Activated CD4-positive, alpha-beta T cell treated with anti-CD3 and anti-CD28 coated beads, Interleukin-2, amount 10 ng/mL, durations not matched to agents 7 days and 5 days (primary cell): ENCODE measurements around the gene PLAAT1. TPM values are rescaled to one million over a fixed set of nuclear protein-coding genes. Genes with fewer than 3 reads are reported as not detected.

Experiments used
- CTCF ChIA-PET: fragments of 350-600 bp; sonication (Branson Sonifier 250); formaldehyde crosslinking; loops from one replicate; lab custom pipeline; 2021; ENCODE audit warnings: antibody characterized with exemption; lab: Charles Lee
- POLR2A ChIA-PET: fragments of 350-600 bp; sonication (Branson Sonifier 250); formaldehyde crosslinking; loops from one replicate; lab custom pipeline; 2021; ENCODE audit warnings: antibody characterized with exemption; lab: Charles Lee
- DNase-seq: peaks from one replicate; pipeline ENCODE4 v3.0.0-alpha.2; 2020
- H3K27ac Mint-ChIP-seq: one replicate; pipeline ENCODE4 v1.8.0; 2021; ENCODE audit warnings: mild to moderate bottlenecking, moderate library complexity, mixed read lengths
- H3K27me3 Mint-ChIP-seq: one replicate; pipeline ENCODE4 v1.8.0; 2021; ENCODE audit warnings: mixed read lengths
- H3K36me3 Mint-ChIP-seq: one replicate; pipeline ENCODE4 v1.8.0; 2021; ENCODE audit warnings: low read depth, mixed read lengths
- H3K4me1 Mint-ChIP-seq: one replicate; pipeline ENCODE4 v1.8.0; 2021; ENCODE audit warnings: mixed read lengths
- H3K4me3 Mint-ChIP-seq: one replicate; pipeline ENCODE4 v1.8.0; 2021; ENCODE audit warnings: mild to moderate bottlenecking, moderate library complexity, mixed read lengths
- H3K9me3 Mint-ChIP-seq: one replicate; pipeline ENCODE4 v1.8.0; 2021; ENCODE audit warnings: mixed read lengths
- total RNA-seq, 2 experiments: library from RNA; stranded (reverse); gene quantifications; one replicate each; pipeline ENCODE4 v1.2.3, GENCODE V29; 2021

Gene PLAAT1
- total RNA-seq, 2 experiments from 2014 or later = not detected

DNA sequence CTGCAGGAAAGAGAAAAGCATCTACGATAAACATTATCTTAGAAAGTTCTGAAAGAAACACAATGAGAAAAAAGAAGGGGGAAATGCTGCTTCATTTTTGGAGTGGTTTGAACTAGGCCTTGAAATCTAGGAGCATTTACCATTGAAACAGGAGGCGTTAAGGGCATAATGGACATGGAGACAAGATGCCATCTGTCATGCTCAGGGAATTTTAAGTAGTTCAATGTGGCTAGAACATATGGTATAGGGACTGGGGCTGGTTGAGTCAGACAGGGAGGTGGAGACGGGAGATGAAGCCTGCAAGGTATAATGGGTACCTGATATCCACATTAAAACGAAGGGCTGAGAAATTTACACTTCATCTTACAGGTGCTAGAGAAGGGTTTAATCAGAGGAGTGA is 10.4 kb upstream of the PLAAT1 start:
- DNase-seq = no peak
- Mint-ChIP-seq H3K4me3 (no peak overlapping the region), H3K27me3 (no peaks in the 10 kb centered on the region), H3K4me1 (no peaks in the 10 kb centered on the region), H3K27ac (no peak overlapping the region), H3K36me3 (no peaks in the 10 kb centered on the region), H3K9me3 (no peaks in the 10 kb centered on the region)
- CTCF ChIA-PET = no interaction called here
- POLR2A ChIA-PET = no interaction called here

DNA sequence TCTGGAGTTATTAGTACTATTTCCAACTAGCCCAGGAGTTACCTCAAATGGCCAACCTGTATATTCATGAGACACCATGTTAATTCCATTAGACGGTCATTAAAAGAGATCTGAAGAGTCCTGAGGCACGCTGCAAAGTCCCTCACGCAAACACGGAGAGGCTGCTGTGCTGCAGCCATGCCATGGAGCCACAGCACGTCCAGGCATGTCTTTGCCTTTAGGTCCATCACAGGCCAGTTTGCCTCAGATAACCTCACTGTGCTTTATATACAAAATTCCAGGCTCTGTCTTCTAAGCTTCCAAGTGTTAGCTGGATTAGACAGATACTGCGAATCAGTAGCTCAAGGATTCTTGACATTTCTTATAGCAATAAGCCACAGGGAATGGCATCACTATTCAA is 9.8 kb upstream of the PLAAT1 start:
- H3K27me3 Mint-ChIP-seq = no peaks in the 10 kb centered on the region
- H3K36me3 Mint-ChIP-seq = no peaks in the 10 kb centered on the region
- H3K9me3 Mint-ChIP-seq = no peaks in the 10 kb centered on the region
- no peak for DNase-seq
- ChIA-PET POLR2A (no interaction called here), CTCF (no interaction called here)
- no peak overlapping the region for H3K4me3 Mint-ChIP-seq
- H3K27ac Mint-ChIP-seq = no peak overlapping the region
- H3K4me1 Mint-ChIP-seq = no peaks in the 10 kb centered on the region

DNA sequence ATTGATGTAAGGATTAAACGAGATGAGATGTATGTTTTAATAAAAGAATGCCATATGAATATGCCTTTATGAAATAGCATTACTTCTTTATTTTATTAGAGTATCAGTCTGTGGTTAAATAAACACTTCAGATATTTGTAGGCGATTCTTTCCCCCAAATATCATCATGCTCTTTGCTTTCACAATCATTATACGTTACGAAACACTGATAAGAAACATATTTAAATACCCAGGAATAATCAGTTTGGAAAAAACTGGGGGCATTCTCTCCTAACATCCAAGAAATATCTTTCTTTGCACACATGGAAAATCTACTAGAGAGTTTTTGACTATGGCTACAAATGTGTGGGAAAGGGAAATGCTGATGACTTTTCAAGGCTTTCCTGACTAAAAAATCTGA is 4.4 kb upstream of the PLAAT1 start:
- Mint-ChIP-seq H3K27me3 (peaks cover 26% of the 10 kb centered on the region), H3K4me3 (no peak overlapping the region), H3K9me3 (no peaks in the 10 kb centered on the region), H3K36me3 (no peaks in the 10 kb centered on the region), H3K27ac (no peak overlapping the region), H3K4me1 (no peaks in the 10 kb centered on the region)
- DNase-seq = no peak
- ChIA-PET CTCF (no interaction called here), POLR2A (no interaction called here)

- H3K4me1 Mint-ChIP-seq = no peaks in the 10 kb centered on the region
- no peaks in the 10 kb centered on the region for H3K36me3 Mint-ChIP-seq
- H3K4me3 Mint-ChIP-seq = no peak overlapping the region
- CTCF ChIA-PET = no interaction called here
- H3K9me3 Mint-ChIP-seq = no peaks in the 10 kb centered on the region
- peaks cover 30% of the 10 kb centered on the region for H3K27me3 Mint-ChIP-seq
- H3K27ac Mint-ChIP-seq = no peak overlapping the region
- DNase-seq = no peak
- POLR2A ChIA-PET = no interaction called here
Measured at GRCh38 chr3:193237030-193237429, 4.0 kb upstream of the PLAAT1 start.

- Mint-ChIP-seq H3K4me3 (no peak overlapping the region), H3K36me3 (no peaks in the 10 kb centered on the region), H3K4me1 (no peaks in the 10 kb centered on the region), H3K27me3 (peaks cover 41% of the 10 kb centered on the region), H3K27ac (no peak overlapping the region), H3K9me3 (no peaks in the 10 kb centered on the region)
- ChIA-PET CTCF (no interaction called here), POLR2A (no interaction called here)
- no peak for DNase-seq
Measured at GRCh38 chr3:193240436-193240849, 579 bp upstream of the PLAAT1 start.

DNA sequence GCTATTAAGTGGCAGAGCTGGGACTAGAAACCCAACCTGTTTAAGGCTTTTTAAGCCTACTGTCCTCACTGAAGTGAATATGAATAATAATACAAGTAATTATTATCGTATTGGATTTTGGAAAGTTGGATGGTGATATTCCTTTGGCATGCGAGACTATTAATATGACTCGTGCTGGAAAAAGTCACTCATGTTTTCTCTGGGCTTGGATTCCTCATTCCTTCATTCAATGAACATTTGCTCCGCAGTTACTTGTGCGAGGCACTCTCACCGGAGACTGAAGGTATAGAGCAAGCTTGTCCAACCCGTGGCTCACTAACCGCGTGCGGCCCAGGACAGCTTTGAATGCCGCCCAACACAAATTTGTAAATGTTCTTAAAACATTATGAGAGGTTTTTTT is 694 bp downstream of the PLAAT1 start:
- no peaks in the 10 kb centered on the region for H3K4me1 Mint-ChIP-seq
- H3K36me3 Mint-ChIP-seq = no peaks in the 10 kb centered on the region
- POLR2A ChIA-PET = no interaction called here
- H3K4me3 Mint-ChIP-seq = no peak overlapping the region
- peaks cover 41% of the 10 kb centered on the region for H3K27me3 Mint-ChIP-seq
- H3K27ac Mint-ChIP-seq = no peak overlapping the region
- DNase-seq = no peak
- CTCF ChIA-PET = no interaction called here
- H3K9me3 Mint-ChIP-seq = no peaks in the 10 kb centered on the region

DNA sequence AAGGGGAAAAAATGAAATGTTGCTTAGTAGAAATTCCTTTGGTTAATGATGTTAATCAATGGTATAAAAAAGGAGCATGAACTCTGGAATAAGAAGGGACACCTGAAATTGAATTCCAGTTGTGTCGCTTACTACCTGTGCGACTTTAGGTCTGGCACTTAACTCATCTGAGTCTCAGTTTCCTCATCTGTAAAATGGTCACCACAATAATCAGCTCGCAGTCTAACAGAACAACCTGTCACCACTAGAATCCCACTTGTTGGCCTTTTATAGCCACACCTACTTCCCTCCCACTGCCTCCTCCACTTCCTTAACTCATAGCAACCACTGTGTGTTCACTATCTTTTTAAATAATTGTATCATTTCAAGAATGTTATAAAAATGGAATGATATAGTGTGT is 2.5 kb downstream of the PLAAT1 start:
- Mint-ChIP-seq H3K9me3 (peaks cover 2% of the 10 kb centered on the region), H3K27ac (no peak overlapping the region), H3K27me3 (peaks cover 39% of the 10 kb centered on the region), H3K36me3 (no peaks in the 10 kb centered on the region), H3K4me1 (no peaks in the 10 kb centered on the region), H3K4me3 (no peak overlapping the region)
- no peak for DNase-seq
- ChIA-PET CTCF (interaction anchor here (0.9 kb wide), 1 partner anchor 269 kb away, joined by 3 read pairs; no protein-coding TSS in a partner anchor), POLR2A (no interaction called here)

DNA sequence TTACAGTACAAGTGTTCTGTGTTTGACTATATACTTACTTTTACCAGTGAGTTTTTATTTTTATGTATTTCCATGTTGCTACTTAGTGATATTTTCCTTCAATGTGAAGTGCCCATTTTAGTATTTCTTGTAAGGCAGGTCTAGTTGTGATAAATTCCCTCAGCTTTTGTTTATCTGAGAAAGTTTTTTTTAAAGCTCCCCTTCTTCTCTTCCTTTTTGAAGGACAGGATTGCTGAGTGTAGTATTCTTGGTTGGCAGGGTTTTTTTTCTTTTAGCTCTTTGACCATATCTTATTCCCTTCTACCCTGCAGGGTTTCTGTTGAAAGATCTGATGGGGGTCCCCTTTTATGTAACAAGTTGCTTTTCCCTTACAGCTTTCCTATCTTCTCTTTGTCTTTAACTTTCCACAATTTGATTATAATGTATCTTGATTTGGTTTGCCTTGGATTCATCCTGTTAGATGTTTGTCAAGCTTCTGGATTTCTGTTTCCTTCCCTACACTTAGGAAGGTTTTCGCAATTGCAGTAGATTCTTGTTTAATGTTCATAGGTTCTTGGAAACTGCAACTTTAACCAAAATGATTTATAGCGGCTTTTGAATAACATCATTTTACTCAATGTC is 7.9 kb downstream of the PLAAT1 start:
- no peak overlapping the region for H3K27ac Mint-ChIP-seq
- H3K4me1 Mint-ChIP-seq = no peaks in the 10 kb centered on the region
- ChIA-PET POLR2A (no interaction called here), CTCF (no interaction called here)
- peaks cover 2% of the 10 kb centered on the region for H3K27me3 Mint-ChIP-seq
- no peaks in the 10 kb centered on the region for H3K36me3 Mint-ChIP-seq
- peaks cover 14% of the 10 kb centered on the region for H3K9me3 Mint-ChIP-seq
- no peak for DNase-seq
- no peak overlapping the region for H3K4me3 Mint-ChIP-seq

DNA sequence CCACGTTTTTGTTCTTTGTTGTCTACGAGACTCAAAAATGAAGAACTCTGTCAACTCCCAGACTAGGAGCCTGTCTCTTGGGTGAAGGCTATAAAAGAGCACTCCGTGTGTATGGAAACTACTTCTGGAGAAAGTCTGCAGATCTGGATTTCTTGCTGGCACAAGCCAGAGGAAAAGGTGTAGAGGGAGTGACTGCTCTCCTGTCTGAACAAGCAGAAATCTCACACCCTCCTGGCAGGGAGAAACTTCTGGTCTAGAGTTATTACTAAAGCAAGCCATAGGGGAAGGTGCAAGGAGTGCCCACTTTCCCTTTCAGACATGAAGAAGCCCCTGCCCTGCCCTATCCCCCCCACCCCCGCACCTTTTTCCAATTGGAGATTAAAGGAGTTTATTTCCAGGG is 9.5 kb downstream of the PLAAT1 start:
- no peaks in the 10 kb centered on the region for H3K36me3 Mint-ChIP-seq
- no peak overlapping the region for H3K4me3 Mint-ChIP-seq
- H3K27me3 Mint-ChIP-seq = peaks cover 4% of the 10 kb centered on the region
- ChIA-PET CTCF (no interaction called here), POLR2A (no interaction called here)
- H3K4me1 Mint-ChIP-seq = no peaks in the 10 kb centered on the region
- H3K27ac Mint-ChIP-seq = no peak overlapping the region
- peaks cover 14% of the 10 kb centered on the region for H3K9me3 Mint-ChIP-seq
- no peak for DNase-seq

DNA sequence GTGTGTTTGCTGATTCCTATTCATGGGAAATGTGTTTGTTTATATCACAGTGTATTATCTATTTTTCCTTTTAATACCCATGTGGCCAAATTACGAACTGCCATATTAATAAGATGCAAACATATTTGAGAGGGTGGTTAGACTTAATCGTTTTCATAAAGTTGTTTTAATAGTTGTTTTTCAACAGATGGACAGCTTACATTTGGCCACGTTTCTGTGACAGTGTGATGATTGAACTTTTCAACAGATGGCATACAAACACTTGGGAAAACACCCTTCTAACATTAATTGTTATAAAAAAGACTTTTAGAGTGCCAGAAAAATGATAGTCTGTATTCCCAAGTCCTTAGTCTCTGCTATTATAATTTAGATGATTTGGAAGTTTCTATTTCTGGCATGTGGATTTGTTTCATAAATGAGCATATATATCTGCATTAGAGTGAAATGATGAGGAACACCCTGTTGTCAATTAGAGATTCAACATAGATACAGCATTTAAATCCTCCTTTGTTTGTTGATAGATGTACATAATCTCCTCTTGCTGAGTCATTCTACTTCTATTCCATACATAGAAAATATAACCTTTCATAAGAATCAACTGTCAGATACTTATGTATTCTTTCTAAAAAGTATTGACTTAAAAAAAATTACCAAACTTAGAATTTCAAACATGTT is 13.1 kb downstream of the PLAAT1 start:
- Mint-ChIP-seq H3K4me3 (no peak overlapping the region), H3K9me3 (peaks cover 7% of the 10 kb centered on the region), H3K36me3 (no peaks in the 10 kb centered on the region), H3K4me1 (no peaks in the 10 kb centered on the region), H3K27me3 (peaks cover 4% of the 10 kb centered on the region), H3K27ac (no peak overlapping the region)
- no peak for DNase-seq
- POLR2A ChIA-PET = no interaction called here
- CTCF ChIA-PET = no interaction called here

GRCh38 chr3:193261970-193262369 is 20.9 kb downstream of the PLAAT1 start:
- no peaks in the 10 kb centered on the region for H3K9me3 Mint-ChIP-seq
- H3K4me1 Mint-ChIP-seq = no peaks in the 10 kb centered on the region
- POLR2A ChIA-PET = no interaction called here
- no peak for DNase-seq
- CTCF ChIA-PET = no interaction called here
- no peak overlapping the region for H3K4me3 Mint-ChIP-seq
- no peaks in the 10 kb centered on the region for H3K36me3 Mint-ChIP-seq
- H3K27me3 Mint-ChIP-seq = no peaks in the 10 kb centered on the region
- H3K27ac Mint-ChIP-seq = no peak overlapping the region

DNA sequence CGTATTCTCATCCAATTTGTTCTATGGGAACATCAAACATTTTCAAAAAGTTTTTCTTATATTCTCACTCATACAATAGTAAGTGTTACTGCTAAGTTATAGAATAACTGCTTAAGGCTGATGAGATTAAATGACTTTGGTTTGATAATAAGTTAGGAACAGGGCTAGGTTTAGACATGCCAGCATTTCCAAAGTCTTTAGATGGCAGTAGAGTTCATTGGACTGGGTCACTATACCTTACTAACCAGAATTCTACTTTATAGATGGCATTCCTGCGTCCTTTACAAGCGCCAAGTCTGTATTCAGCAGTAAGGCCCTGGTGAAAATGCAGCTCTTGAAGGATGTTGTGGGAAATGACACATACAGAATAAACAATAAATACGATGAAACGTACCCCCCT is 21.7 kb downstream of the PLAAT1 start:
- Mint-ChIP-seq H3K27me3 (no peaks in the 10 kb centered on the region), H3K9me3 (no peaks in the 10 kb centered on the region), H3K36me3 (no peaks in the 10 kb centered on the region), H3K4me3 (no peak overlapping the region), H3K4me1 (no peaks in the 10 kb centered on the region), H3K27ac (no peak overlapping the region)
- DNase-seq = no peak
- ChIA-PET POLR2A (no interaction called here), CTCF (no interaction called here)

DNA sequence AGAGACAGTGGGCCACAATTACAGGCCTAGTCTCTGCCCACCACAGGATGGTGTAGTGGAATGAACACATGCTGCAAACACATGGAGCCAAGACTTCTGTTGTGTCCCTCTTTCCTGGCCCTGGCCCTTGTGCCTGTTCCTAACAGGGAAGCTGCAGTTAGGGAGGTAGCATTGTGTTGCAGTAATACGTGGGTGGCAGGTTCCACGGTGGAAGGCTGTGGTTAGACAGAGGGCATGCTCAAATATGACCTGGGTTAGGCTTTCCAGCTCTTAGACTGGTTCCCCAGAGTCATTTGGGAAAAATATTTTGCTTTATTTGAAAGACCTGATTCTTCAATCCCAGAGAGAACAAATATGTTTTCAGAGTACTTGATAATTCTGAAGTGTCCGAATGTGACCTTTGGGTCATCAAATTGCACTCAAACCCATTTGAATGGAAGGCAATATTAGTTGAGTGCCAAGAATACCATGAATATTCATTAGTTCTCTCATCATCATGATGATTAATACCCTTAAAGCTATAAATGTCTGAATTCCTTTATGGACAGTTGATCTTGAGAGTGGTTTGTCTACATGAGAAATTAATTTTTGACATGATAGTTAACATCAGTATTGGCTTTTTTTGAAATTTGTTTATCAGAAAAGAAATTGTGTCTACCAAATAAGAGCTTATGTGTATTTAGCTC is 28.5 kb downstream of the PLAAT1 start:
- ChIA-PET CTCF (no interaction called here), POLR2A (no interaction called here)
- Mint-ChIP-seq H3K9me3 (no peaks in the 10 kb centered on the region), H3K4me3 (no peak overlapping the region), H3K36me3 (no peaks in the 10 kb centered on the region), H3K27me3 (no peaks in the 10 kb centered on the region), H3K27ac (no peak overlapping the region), H3K4me1 (no peaks in the 10 kb centered on the region)
- no peak for DNase-seq
